ENCODE measurements around the gene DRD5.

DNA sequence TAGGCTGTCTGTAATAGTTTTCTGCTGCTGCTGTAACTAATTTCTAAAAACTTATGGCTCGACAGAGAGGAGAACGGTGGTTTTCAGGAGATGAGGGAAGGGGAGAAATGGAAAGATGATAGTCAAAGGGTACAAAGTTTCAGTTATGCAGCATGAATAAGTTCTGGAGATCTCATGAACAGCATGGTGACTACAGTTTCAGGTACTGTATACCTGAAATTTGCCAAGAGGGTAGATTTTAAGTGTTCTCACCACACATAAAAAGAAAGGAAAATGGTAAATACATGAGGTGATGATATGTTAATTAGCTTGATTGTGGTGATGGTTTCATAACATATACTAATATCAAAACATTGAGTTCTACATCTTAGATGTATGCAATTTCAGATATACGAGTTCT lies 34.9 kb downstream of the DRD5 start:
- TF ChIP-seq, protein P1, sequence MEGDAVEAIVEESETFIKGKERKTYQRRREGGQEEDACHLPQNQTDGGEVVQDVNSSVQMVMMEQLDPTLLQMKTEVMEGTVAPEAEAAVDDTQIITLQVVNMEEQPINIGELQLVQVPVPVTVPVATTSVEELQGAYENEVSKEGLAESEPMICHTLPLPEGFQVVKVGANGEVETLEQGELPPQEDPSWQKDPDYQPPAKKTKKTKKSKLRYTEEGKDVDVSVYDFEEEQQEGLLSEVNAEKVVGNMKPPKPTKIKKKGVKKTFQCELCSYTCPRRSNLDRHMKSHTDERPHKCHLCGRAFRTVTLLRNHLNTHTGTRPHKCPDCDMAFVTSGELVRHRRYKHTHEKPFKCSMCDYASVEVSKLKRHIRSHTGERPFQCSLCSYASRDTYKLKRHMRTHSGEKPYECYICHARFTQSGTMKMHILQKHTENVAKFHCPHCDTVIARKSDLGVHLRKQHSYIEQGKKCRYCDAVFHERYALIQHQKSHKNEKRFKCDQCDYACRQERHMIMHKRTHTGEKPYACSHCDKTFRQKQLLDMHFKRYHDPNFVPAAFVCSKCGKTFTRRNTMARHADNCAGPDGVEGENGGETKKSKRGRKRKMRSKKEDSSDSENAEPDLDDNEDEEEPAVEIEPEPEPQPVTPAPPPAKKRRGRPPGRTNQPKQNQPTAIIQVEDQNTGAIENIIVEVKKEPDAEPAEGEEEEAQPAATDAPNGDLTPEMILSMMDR (IDR thresholded peaks at IDR 0.05; ENCODE audit: extremely low read depth in 1 of 2, insufficient read depth in 1 of 2, low read depth in 1 of 2, low read length in 2 of 2): no peak
- TF ChIP-seq POLR2AphosphoS5 (IDR thresholded peaks at IDR 0.05; ENCODE audit: insufficient read depth, low read depth, low read length): no peak
- TF ChIP-seq POLR2A (IDR thresholded peaks at IDR 0.05; ENCODE audit: low read depth, low read length): no peak
- TF ChIP-seq FOS (IDR thresholded peaks at IDR 0.05; ENCODE audit: borderline replicate concordance, insufficient read depth, low read length): no peak
- no peak for TF ChIP-seq EZH2 (IDR thresholded peaks at IDR 0.05; ENCODE audit: borderline replicate concordance, low read depth, low read length, severe bottlenecking)
- TF ChIP-seq JUN (IDR thresholded peaks at IDR 0.05; ENCODE audit: borderline replicate concordance, insufficient read depth, insufficient read length, low read depth): no peak

Measured in endothelial cell of umbilical vein (primary cell).